Activated CD4-positive, alpha-beta T cell treated with anti-CD3 and anti-CD28 coated beads, Interleukin-2, amount 50 U/mL, for 16 hours (primary cell): ENCODE data around the gene MAGI2.
"Not testable (repeated sequence)": the region's sequence is repeated elsewhere in the genome, so short reads cannot be mapped to it uniquely, and the experiment has no call there.

Experiments used
- DNase-seq: peaks from one replicate; pipeline ENCODE4 v3.0.0-alpha.2; 2020

MAGI2 gene

DNA sequence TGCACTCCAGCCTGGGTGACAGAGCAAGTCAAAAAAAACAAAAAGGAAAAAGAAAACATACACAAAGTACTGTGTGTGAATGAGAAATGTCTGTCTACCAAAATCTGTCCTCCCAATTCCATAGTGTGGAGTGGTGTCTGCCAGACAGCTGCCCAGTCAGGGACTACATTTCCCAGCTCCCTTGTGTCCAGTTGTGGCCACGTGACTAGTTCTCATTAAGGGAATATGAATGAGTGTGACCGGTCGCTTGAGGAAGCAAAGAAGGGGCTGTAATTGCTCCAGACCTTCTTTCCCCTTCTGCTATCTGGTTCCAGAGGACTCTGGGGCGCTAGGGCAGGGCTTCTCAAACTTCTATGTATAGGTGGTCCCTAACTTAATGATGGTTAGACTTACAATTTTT, 1450.8 kb downstream of the MAGI2 start:
- no peak for DNase-seq

DNA sequence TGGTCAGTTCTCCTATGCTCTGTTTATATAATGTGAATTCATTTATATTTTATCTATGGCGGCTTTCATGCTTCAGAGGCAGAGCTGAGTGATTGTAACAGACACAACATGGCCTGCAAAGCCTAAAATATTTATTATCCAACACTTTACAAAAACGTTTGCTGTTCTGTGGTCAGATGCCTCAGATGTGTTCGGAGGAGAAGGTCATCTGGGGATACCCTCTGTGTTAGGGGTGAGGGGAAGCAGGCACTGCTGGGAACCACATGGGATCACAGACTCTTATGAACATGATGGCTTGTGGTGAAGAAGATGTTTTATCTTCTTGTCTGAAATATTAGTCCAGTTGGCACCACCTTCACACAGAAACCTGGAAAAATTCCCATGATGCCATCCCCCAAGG, 1451.4 kb downstream of the MAGI2 start:
- DNase-seq: no peak

DNA sequence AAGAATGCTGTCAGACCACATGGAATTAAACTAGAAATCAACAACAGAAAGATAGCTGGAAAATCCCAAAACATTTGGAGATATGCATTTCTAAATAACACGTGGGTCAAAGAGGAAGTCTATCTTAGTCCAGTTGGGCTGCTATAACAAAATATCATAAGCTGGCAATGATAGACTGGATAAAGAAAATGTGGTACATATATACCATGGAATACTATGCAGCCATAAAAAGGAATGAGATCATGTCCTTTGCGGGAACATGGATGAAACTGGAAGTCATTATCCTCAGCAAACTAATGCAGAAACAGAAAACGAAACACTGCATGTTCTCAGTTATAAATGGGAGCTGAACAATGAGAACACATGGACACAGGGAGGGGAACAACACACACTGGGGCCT, 1454.3 kb downstream of the MAGI2 start:
- DNase-seq: not testable (repeated sequence)

DNA sequence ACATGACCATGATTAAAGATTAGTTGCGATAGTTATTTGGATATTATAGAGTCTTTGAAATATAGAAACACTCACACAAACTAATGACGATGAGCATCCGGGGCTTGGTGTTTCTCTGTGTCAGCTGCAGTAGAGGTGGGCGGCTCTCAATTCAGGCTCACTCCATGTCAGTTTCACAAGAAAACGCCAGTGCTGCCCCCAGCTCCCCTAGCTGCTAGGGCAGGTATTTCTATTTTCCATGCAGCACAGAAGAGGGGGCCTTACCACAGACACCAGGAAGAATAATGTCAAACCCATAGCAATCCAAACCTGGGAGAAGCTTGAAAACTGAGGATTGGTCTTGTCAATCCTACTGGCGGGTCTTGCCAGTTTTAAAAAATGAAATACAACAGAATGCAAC, 1457.8 kb downstream of the MAGI2 start:
- no peak for DNase-seq

DNA sequence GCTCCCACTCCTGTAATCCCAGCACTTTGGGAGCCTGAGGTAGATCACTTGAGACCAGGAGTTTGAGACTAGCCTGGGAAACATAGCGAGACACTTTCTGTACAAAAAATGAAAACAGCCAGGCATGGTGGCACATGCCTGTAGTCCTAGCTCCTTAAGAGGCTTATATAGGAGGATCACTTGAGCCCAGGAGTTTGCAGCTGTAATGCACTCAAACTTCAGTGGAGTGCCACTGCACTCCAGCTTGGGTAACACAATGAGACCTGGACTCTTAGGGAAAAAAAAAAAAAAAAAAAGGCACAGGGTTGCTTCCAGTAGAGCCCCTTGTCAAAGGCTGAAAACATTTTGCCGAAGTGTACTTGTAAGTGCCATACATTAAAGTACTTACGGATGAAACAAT, 1459.6 kb downstream of the MAGI2 start:
- no peak for DNase-seq

DNA sequence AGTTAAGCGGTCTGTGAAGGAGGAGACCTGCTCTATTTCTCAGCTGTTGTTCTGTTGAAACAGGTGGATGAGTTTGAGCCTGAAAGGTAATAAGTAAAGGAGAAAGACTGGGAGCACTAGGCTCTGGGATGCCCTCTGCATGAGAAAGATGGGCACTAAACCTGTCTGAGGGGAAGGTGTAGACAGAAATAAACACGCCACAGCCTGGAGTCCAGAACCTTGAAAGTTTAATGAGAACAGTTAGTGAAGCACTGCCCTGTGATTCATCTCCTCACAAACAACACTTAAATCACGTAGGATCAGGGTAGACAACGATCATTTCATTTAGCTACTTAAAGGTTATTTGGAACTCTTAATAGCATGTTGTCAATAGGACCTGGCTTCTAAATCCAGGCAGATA, 1461.8 kb downstream of the MAGI2 start:
- DNase-seq: no peak

DNA sequence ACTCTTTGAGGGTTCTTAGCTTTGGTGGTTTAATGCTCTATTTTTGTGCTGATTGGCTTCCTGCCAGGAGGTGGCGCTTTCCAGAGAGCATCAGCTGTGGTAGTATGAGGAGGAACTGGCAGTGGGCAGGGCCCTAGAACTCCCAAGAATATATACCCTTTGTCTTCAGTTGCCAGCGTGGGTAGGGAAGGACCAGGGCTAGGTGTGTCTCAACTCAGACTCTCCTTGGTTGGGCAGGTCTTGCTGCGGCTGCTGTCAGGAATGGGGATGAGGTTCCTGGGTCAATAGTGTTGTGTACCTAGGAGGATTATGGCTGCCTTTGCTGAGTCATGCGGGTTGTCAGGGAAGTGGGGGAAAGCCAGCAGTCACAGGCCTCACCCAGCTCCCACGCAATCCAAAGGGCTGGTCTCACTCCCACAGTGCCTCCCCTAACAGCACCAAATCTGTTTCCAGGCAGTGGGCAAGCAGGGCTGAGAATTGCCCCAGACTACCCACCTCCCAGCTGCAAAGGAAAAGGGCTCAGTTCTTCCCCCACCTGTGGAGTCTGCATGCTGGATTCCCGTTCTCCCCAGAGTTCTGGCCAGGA, 1463.4 kb downstream of the MAGI2 start:
- DNase-seq: peak; percentile 16

DNA sequence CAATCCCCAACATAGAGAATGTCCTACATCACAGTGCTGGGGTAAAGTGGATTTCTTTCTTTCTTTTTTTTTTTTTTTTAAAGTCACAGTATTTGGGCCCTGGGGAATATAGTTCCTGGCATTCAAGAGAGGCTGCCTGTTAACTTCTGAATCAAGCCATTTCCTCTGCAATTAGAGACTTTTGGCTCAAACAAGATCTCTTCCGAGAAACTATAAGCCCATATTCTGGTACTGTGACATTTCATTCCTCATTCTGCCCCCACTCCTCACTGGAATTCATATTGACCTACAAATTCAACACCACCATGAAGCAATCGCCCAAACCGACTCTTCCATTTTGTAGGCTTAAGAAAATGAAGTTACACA, 1467.5 kb downstream of the MAGI2 start:
- no peak for DNase-seq

DNA sequence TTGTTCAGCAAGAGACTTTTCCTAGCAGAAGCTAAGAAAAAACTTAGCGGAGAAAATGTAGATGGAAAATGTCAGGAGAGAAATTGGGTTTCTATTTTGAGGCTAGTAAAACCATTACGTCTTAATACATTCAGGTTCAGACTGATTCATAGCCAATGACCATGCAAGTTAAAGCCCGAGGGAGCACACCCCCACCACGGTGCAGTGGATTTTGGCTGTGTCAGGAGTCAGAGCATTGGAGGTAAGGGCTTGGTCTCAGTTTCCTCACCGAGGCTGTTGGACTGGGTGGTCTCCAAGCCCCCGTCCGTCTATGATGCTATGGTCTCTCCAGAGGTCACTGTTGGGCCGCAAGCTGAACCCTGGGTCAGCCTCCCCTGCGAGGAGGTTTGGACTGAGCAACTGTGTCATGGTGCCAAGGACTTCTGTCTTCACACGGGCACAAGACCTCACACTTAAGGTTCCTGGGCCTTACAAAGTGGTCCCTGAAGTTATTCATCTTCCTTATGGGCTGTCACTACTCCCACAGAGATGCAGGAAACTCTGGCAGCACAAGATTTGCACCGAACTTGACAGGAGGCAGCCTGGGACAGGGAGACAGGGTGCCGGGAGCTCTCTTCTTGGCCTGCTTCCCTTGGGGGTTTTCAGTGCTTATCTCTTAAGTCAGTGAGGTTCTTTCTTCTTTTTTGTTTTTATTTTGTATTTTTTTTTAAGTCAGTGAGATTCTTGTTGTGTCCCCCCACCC, 1468.1 kb downstream of the MAGI2 start:
- no peak for DNase-seq

DNA sequence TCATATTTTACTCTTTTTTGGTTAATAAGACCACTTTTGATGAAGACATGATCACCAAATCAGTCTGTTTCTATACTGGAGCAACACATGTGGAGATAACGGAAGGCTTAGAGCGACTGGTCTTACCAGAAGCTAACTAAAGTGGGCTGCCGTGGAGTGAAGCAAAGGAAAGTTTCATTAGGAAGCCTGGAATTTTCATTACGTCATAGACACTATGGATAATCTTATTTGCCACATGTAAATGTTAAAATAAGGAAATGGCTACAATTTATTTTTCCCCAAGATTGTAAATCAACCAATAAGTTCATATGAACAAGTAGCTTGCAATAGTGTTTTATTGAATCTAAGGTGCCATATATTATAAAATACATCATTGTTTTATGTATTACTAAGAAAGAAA, 1469.5 kb downstream of the MAGI2 start:
- DNase-seq: no peak

DNA sequence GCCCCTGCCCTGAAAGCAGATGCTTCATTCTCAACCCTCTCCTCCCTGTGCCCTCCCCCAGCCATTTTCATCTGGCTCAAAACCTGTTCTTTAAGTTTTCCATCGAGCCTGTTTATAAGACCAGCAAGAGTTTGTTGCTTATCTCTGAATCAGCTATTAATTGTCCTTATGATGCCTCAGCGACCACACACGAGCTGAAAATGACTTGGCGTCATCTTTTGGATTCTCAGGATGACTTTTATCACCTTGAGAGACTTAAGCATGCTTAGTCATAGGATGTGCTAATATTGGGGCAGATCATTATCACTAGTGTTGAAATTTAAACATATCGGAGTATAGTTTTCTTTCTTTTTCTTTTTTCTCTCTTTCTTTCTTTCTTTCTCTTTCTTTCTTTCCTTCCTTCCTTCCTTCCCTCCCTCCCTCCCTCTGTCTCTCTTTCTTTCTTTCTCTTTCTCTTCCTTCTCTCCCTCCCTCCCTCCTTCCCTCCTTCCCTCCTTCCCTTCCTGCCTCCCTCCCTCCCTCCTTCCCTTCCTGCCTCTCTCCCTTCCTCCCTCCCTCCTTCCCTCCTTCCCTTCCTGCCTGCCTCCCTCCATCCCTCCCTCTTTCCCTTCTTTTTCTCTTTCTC, 1470.4 kb downstream of the MAGI2 start:
- DNase-seq: peak; percentile 87

DNA sequence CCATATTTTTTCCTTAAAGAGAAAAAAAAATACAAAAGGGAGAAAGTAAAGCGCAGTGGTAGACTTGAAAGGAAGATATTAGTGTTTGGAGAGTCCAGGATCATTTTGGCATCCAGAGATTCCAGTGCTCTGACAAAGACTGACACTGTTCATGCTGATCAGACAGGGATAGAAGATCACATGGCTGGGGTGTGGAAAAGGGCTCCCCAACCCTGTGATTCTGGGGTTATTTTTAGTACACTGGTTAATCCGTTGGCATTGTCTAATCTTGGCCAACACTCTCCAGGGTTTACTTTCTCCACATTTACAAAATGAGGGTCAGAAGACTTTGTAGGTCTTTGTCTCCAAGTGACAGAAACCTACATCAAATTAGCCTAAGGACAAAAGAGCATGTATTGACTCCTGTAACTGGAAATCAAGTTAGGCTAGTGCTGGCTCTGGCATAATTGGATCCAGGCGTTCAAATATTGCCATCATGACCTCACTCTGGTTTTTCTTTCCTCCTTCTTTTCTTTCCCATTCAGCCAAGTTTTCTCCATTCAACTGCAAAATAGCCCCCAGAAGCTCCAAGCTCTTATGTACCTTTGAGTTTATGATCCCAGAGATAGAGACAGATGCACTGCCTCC, 1473.3 kb downstream of the MAGI2 start:
- DNase-seq: no peak

DNA sequence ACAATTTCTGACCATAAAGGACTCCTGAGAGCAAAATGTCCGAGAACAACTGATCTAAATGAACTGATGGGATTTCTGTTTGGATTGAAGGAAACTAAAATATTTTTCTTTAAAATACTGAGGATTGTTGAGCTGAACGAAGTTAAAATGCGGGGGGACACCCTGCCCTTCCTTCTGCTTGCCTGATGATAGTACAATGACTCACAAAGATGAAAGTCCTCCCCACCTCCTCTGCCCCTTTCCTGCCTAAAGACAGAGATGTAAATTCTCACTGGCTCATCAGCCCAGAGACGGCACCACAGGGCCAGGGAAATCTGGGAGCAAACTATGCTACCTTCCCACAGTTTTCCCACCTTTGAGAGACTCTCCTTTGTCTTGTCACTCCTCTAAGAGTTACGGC, 1474.2 kb downstream of the MAGI2 start:
- no peak for DNase-seq

DNA sequence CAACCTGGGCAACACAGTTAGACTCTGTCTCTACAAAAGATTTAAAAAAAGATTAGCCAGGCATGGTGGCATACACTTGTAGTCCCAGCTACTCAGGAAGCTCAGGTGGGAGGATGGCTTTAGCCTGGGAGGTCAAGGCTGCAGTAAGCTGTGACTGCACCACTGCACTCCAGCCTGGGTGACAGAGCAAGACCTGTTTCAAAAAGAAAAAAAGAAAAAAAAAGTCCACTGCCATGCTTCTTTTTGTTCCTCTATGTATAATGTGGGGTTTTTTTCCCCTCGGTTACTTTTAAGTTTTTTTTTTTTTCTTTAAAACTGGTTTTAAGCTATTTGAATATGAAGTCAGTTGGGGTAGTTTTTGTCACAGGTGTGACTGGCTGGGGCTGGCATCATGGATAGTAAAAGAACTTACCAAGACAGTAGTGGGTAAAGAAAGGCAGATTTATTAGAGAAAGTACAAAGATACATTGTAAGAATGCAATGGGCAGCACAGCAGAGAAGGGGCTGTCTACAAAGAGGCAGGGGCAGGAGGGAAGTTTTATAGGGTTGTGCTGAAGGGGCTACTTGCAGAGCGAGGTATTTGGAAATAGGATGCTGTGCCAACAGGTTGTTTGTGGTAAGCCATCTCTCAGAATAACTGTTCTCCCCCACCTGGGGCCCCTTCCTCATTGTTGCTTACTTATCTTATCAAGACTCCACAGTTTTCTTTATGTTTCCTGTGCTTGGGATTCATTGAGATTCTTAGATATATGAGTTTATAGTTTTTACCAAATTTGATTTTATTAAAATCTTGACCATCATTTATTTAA, 1477.6 kb downstream of the MAGI2 start:
- no peak for DNase-seq

DNA sequence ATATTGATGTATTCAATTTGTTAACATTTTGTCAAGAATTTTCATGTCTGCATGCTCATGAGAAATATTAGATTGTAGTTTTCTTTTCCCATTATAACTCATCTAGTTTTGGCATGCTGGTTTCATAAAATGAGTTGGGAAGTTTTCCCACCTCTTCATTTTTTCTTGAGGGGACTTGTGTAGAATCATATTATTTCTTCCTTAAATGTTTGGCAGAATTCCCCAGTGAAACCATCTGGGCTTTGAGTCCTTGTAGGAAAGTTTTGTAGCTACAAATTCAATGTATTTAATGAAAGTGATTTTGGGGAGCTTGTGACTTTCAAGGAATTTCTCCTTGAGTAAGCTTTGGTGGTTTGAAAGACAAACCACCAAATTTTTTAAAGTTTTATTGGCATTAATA, 1481.7 kb downstream of the MAGI2 start:
- DNase-seq: no peak

DNA sequence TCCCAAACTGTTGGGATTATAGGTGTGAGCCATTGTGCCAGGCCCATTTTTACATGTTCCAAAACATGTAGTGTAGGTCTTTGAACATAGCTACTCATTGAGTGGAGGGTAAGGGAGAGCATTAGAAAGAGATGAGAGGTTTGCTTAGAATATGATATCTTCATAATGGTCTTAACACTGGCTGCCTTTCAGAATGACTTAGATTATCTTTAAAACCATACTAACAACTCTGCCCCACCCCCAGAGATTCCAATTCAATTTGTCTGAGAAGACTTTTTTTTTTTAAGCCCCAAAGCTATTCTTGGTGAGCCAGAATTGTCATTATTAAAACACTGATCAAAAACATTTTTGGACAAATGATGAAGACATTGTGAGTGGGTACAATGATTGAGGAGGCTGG, 1486.0 kb downstream of the MAGI2 start:
- DNase-seq: no peak
